ENCODE data around the gene LAMTOR4. TPM values are rescaled to one million over a fixed set of nuclear protein-coding genes. Genes with fewer than 3 reads are reported as not detected.

Gene LAMTOR4
- total and polyA plus RNA-seq, 7 experiments from 2014 or later = 132 to 555 (median 192) TPM

GRCh38 chr7:100124301-100125230 is 24.2 kb upstream of the LAMTOR4 start:
- Mint-ChIP-seq H3K4me3 (peak overlapping the region; percentile 15 to 100 (median 96)), H3K9me3 (peaks cover 0 to 4% (median 0%) of the 10 kb centered on the region in 11 donors), H3K36me3 (peaks cover 0 to 12% (median 0%) of the 10 kb centered on the region in 5 donors), H3K27ac (peak overlapping the region; percentile 5 to 99 (median 82)), H3K27me3 (no peaks in the 10 kb centered on the region), H3K4me1 (peaks cover 12 to 44% (median 32%) of the 10 kb centered on the region in 7 donors)
- H3K27ac ChIP-seq (ENCODE audit: low read depth, low read length) = no peak overlapping the region
- DNase-seq (no peak), ATAC-seq (no peak)
- ChIA-PET POLR2A (interaction anchor here (0.6 to 7.6 kb wide), 17 partner anchors 11 to 304 kb away, joined by 3 to 107 read pairs (median 4); partner anchors contain the start of genes AP4M1, GJC3, LAMTOR4 and MCM7), CTCF (no interaction called here)
- H3K27me3 ChIP-seq (ENCODE audit: control insufficient read depth in 2 of 2, insufficient read depth in 2 of 2, low read length in 2 of 2) = no peaks in the 10 kb centered on the region
- H3K9me3 ChIP-seq (ENCODE audit: control insufficient read depth in 2 of 3, low read length in 3 of 3) = no peaks in the 10 kb centered on the region
- peaks cover 0 to 37% (median 0%) of the 10 kb centered on the region in 3 experiments for H3K36me3 ChIP-seq (ENCODE audit: control insufficient read depth in 2 of 3, insufficient read depth in 3 of 3, low read length in 3 of 3)
- H3K4me3 ChIP-seq (ENCODE audit: low read length) = no peak overlapping the region
- peaks cover 23 to 24% of the 10 kb centered on the region in 2 donors for H3K4me1 ChIP-seq (ENCODE audit: control insufficient read depth in 2 of 2, insufficient read depth in 2 of 2, low read length in 2 of 2)
- intact Hi-C loops (cut with micrococcal nuclease) = no loop called here

- Mint-ChIP-seq H3K36me3 (peaks cover 0 to 12% (median 0%) of the 10 kb centered on the region in 5 donors), H3K27me3 (no peaks in the 10 kb centered on the region), H3K27ac (peak overlapping the region; percentile 98 to 100 (median 99)), H3K4me1 (peaks cover 8 to 43% (median 26%) of the 10 kb centered on the region in 7 donors), H3K9me3 (peaks cover 0 to 4% (median 0%) of the 10 kb centered on the region in 11 donors), H3K4me3 (peak overlapping the region; percentile 95 to 100 (median 98))
- peak overlapping the region; percentile 98 for H3K27ac ChIP-seq (ENCODE audit: low read depth, low read length)
- H3K4me3 ChIP-seq (ENCODE audit: low read length) = peak overlapping the region; percentile 99
- ATAC-seq = no peak
- H3K27me3 ChIP-seq (ENCODE audit: control insufficient read depth in 2 of 2, insufficient read depth in 2 of 2, low read length in 2 of 2) = no peaks in the 10 kb centered on the region
- no peaks in the 10 kb centered on the region for H3K9me3 ChIP-seq (ENCODE audit: control insufficient read depth in 2 of 3, low read length in 3 of 3)
- no peak for DNase-seq
- CTCF ChIA-PET = interaction anchor here (0.6 to 0.7 kb wide), 3 partner anchors 25 to 149 kb away, joined by 3 read pairs; no protein-coding TSS in a partner anchor
- peaks cover 20 to 25% of the 10 kb centered on the region in 2 donors for H3K4me1 ChIP-seq (ENCODE audit: control insufficient read depth in 2 of 2, insufficient read depth in 2 of 2, low read length in 2 of 2)
- peaks cover 0 to 35% (median 0%) of the 10 kb centered on the region in 3 experiments for H3K36me3 ChIP-seq (ENCODE audit: control insufficient read depth in 2 of 3, insufficient read depth in 3 of 3, low read length in 3 of 3)
- intact Hi-C loops (cut with micrococcal nuclease) = loop anchor here (1.0 to 2.0 kb wide), 6 partner anchors 22 to 302 kb away; partner anchors contain the start of genes COPS6 (in 1 of the 2), LAMTOR4 (in 1 of the 2), MEPCE (in 1 of the 2) and ZCWPW1 (in 1 of the 2)
- POLR2A ChIA-PET = interaction anchor here (0.6 to 7.6 kb wide), 20 partner anchors 9 to 356 kb away, joined by 3 to 107 read pairs (median 4); partner anchors contain the start of genes AP4M1, COPS6, GAL3ST4 and GPC2
Measured at GRCh38 chr7:100126239-100126930, 22.3 kb upstream of the LAMTOR4 start.

- Histone ChIP-seq H3K4me3 (ENCODE audit: low read length) (peak within 1 kb of the TSS; percentile 99), H3K4me1 (ENCODE audit: control insufficient read depth in 2 of 2, insufficient read depth in 2 of 2, low read length in 2 of 2) (peaks cover 20 to 25% of the 10 kb centered on the region in 2 donors), H3K27ac (ENCODE audit: low read depth, low read length) (peak within 1 kb of the TSS; percentile 98), H3K36me3 (ENCODE audit: control insufficient read depth in 2 of 3, insufficient read depth in 3 of 3, low read length in 3 of 3) (peaks cover 0 to 32% (median 0%) of the 10 kb centered on the region in 3 experiments), H3K27me3 (ENCODE audit: control insufficient read depth in 2 of 2, insufficient read depth in 2 of 2, low read length in 2 of 2) (no peaks in the 10 kb centered on the region), H3K9me3 (ENCODE audit: control insufficient read depth in 2 of 3, low read length in 3 of 3) (no peaks in the 10 kb centered on the region)
- peak; percentile 80 to 95 (median 91) for DNase-seq
- Mint-ChIP-seq H3K27ac (peak within 1 kb of the TSS; percentile 98 to 100 (median 99)), H3K4me1 (peaks cover 13 to 46% (median 26%) of the 10 kb centered on the region in 7 donors), H3K9me3 (peaks cover 0 to 4% (median 0%) of the 10 kb centered on the region in 11 donors), H3K36me3 (peaks cover 0 to 12% (median 0%) of the 10 kb centered on the region in 5 donors), H3K4me3 (peak within 1 kb of the TSS; percentile 95 to 100 (median 98)), H3K27me3 (no peaks in the 10 kb centered on the region)
- intact Hi-C loops (cut with micrococcal nuclease) = loop anchor here (1.0 to 2.0 kb wide), 12 partner anchors 8 to 412 kb away; partner anchors contain the start of genes AP4M1 (in 2 of the 2), CNPY4 (in 2 of the 2), LAMTOR4 (in 2 of the 2) and MCM7 (in 2 of the 2)
- POLR2A ChIA-PET = interaction anchor here (0.6 to 7.6 kb wide), 29 partner anchors 9 to 356 kb away, joined by 3 to 107 read pairs (median 5); partner anchors contain the start of genes AP4M1, COPS6, GAL3ST4 and GPC2
- CTCF ChIA-PET = interaction anchor here (0.7 kb wide), 1 partner anchor 149 kb away, joined by 3 read pairs; no protein-coding TSS in a partner anchor
- peak; percentile 95 for ATAC-seq
Measured at GRCh38 chr7:100126931-100127865, 21.5 kb upstream of the LAMTOR4 start, which contains the start of gene MBLAC1. Gene MBLAC1, plus strand, starts transcription at chr7:100126967. Its CDS starts 429 bp downstream, at chr7:100127396.

GRCh38 chr7:100127866-100128636 is 20.7 kb upstream of the LAMTOR4 start:
- peaks cover 13 to 51% (median 33%) of the 10 kb centered on the region in 7 donors for H3K4me1 Mint-ChIP-seq

More at GRCh38 chr7:100127866-100128636, 20.7 kb upstream of the LAMTOR4 start:
- peak overlapping the region; percentile 98 for H3K27ac ChIP-seq (ENCODE audit: low read depth, low read length)
- no peaks in the 10 kb centered on the region for H3K27me3 Mint-ChIP-seq
- ChIA-PET POLR2A (interaction anchor here (0.6 to 2.8 kb wide), 24 partner anchors 8 to 346 kb away, joined by 3 to 15 read pairs (median 4); partner anchors contain the start of genes AP4M1, GAL3ST4, GPC2 and MCM7), CTCF (interaction anchor here (0.6 to 3.3 kb wide), 5 partner anchors 39 to 212 kb away, joined by 3 to 8 read pairs (median 6); no protein-coding TSS in a partner anchor)
- peaks cover 0 to 5% (median 0%) of the 10 kb centered on the region in 5 donors for H3K36me3 Mint-ChIP-seq
- DNase-seq (peak in 7 of 9 donors; percentile 16 to 41 (median 27)), ATAC-seq (no peak)
- H3K4me1 ChIP-seq (ENCODE audit: control insufficient read depth in 2 of 2, insufficient read depth in 2 of 2, low read length in 2 of 2) = peaks cover 20 to 33% of the 10 kb centered on the region in 2 donors
- peak overlapping the region; percentile 66 to 100 (median 91) for H3K4me3 Mint-ChIP-seq
- H3K36me3 ChIP-seq (ENCODE audit: control insufficient read depth in 2 of 3, insufficient read depth in 3 of 3, low read length in 3 of 3) = peaks cover 0 to 23% (median 0%) of the 10 kb centered on the region in 3 experiments
- H3K4me3 ChIP-seq (ENCODE audit: low read length) = peak overlapping the region; percentile 99
- peaks cover 0 to 4% (median 0%) of the 10 kb centered on the region in 11 donors for H3K9me3 Mint-ChIP-seq
- intact Hi-C loops (cut with micrococcal nuclease) = loop anchor here (1.0 to 2.0 kb wide), 11 partner anchors 9 to 411 kb away; partner anchors contain the start of genes AP4M1 (in 2 of the 2), CNPY4 (in 2 of the 2), LAMTOR4 (in 2 of the 2) and MCM7 (in 2 of the 2)
- H3K9me3 ChIP-seq (ENCODE audit: control insufficient read depth in 2 of 3, low read length in 3 of 3) = no peaks in the 10 kb centered on the region
- peak overlapping the region; percentile 62 to 89 (median 81) for H3K27ac Mint-ChIP-seq
- no peaks in the 10 kb centered on the region for H3K27me3 ChIP-seq (ENCODE audit: control insufficient read depth in 2 of 2, insufficient read depth in 2 of 2, low read length in 2 of 2)
